DOHH2 (cell line): ENCODE data around the gene MBLAC1.

ENCODE experiments used
- CTCF ChIP-seq: fragments of 200-600 bp; sonication (generic); IDR thresholded peaks from one replicate; pipeline ENCODE4 v1.5.1; 2014; ENCODE audit warnings: antibody characterized with exemption, mild to moderate bottlenecking, low read depth, low read length; ENCODE audit not compliant: poor library complexity, severe bottlenecking
- EZH2phosphoT487 ChIP-seq: fragments of 200-600 bp; sonication (generic); IDR thresholded peaks from 2 replicates; pipeline ENCODE4 v1.6.1; 2017; ENCODE audit warnings: borderline replicate concordance, mild to moderate bottlenecking, antibody characterized with exemption, low read length, moderate library complexity, mixed read lengths

- TF ChIP-seq EZH2phosphoT487, result no peak
- TF ChIP-seq CTCF, result no peak
Measured at GRCh38 chr7:100163006-100163531, 36.3 kb downstream of the MBLAC1 start.
